ENCODE data around the gene ARMC9.

DNA sequence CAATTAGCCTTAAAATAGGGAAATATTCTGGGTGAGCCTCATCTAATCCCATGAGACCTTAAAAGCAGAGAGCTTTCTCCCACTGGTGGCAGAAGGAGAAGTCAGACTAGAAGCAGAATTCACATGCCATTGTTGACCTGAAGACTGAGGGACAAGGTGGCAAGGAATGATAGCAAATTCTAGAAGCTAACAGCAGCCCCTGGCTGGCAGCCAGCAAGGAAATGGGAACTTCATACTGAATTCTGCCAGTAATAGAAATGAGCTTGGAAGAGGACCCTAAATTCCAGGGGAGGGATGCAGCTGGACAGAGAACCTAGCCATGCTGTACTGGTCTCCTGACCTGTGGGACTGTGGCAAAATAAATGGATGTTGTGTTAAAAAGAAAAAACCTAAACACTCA lies 216.6 kb downstream of the ARMC9 start:
- TF ChIP-seq KLF9 (tag by site-specific recombination; IDR thresholded peaks at IDR 0.05; ENCODE audit: low read depth): no peak
- no peak for TF ChIP-seq ZBTB20 (tag by site-specific recombination; IDR thresholded peaks at IDR 0.05)
- TF ChIP-seq, protein P1, sequence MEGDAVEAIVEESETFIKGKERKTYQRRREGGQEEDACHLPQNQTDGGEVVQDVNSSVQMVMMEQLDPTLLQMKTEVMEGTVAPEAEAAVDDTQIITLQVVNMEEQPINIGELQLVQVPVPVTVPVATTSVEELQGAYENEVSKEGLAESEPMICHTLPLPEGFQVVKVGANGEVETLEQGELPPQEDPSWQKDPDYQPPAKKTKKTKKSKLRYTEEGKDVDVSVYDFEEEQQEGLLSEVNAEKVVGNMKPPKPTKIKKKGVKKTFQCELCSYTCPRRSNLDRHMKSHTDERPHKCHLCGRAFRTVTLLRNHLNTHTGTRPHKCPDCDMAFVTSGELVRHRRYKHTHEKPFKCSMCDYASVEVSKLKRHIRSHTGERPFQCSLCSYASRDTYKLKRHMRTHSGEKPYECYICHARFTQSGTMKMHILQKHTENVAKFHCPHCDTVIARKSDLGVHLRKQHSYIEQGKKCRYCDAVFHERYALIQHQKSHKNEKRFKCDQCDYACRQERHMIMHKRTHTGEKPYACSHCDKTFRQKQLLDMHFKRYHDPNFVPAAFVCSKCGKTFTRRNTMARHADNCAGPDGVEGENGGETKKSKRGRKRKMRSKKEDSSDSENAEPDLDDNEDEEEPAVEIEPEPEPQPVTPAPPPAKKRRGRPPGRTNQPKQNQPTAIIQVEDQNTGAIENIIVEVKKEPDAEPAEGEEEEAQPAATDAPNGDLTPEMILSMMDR (tag by site-specific recombination; IDR thresholded peaks at IDR 0.05): no peak
- TF ChIP-seq ZFP69B (tag by site-specific recombination; IDR thresholded peaks at IDR 0.05): no peak
- TF ChIP-seq, protein P2, sequence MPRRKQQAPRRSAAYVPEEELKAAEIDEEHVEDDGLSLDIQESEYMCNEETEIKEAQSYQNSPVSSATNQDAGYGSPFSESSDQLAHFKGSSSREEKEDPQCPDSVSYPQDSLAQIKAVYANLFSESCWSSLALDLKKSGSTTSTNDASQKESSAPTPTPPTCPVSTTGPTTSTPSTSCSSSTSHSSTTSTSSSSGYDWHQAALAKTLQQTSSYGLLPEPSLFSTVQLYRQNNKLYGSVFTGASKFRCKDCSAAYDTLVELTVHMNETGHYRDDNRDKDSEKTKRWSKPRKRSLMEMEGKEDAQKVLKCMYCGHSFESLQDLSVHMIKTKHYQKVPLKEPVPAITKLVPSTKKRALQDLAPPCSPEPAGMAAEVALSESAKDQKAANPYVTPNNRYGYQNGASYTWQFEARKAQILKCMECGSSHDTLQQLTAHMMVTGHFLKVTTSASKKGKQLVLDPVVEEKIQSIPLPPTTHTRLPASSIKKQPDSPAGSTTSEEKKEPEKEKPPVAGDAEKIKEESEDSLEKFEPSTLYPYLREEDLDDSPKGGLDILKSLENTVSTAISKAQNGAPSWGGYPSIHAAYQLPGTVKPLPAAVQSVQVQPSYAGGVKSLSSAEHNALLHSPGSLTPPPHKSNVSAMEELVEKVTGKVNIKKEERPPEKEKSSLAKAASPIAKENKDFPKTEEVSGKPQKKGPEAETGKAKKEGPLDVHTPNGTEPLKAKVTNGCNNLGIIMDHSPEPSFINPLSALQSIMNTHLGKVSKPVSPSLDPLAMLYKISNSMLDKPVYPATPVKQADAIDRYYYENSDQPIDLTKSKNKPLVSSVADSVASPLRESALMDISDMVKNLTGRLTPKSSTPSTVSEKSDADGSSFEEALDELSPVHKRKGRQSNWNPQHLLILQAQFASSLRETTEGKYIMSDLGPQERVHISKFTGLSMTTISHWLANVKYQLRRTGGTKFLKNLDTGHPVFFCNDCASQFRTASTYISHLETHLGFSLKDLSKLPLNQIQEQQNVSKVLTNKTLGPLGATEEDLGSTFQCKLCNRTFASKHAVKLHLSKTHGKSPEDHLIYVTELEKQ (tag by site-specific recombination; IDR thresholded peaks at IDR 0.05; ENCODE audit: borderline replicate concordance): no peak
- TF ChIP-seq YY1 (tag by site-specific recombination; IDR thresholded peaks at IDR 0.05): no peak
- TF ChIP-seq, protein P3, sequence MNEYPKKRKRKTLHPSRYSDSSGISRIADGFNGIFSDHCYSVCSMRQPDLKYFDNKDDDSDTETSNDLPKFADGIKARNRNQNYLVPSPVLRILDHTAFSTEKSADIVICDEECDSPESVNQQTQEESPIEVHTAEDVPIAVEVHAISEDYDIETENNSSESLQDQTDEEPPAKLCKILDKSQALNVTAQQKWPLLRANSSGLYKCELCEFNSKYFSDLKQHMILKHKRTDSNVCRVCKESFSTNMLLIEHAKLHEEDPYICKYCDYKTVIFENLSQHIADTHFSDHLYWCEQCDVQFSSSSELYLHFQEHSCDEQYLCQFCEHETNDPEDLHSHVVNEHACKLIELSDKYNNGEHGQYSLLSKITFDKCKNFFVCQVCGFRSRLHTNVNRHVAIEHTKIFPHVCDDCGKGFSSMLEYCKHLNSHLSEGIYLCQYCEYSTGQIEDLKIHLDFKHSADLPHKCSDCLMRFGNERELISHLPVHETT (tag by site-specific recombination; IDR thresholded peaks at IDR 0.05): no peak
- TF ChIP-seq, protein P4, sequence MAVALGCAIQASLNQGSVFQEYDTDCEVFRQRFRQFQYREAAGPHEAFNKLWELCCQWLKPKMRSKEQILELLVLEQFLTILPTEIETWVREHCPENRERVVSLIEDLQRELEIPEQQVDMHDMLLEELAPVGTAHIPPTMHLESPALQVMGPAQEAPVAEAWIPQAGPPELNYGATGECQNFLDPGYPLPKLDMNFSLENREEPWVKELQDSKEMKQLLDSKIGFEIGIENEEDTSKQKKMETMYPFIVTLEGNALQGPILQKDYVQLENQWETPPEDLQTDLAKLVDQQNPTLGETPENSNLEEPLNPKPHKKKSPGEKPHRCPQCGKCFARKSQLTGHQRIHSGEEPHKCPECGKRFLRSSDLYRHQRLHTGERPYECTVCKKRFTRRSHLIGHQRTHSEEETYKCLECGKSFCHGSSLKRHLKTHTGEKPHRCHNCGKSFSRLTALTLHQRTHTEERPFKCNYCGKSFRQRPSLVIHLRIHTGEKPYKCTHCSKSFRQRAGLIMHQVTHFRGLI (tag by site-specific recombination; IDR thresholded peaks at IDR 0.05): no peak
